MM.1S (cell line): ENCODE measurements around the gene NOB1.

Experiments
- EZH2 ChIP-seq: fragments of 300-600 bp; sonication (generic); optimal IDR thresholded peaks from 2 replicates; pipeline ENCODE3; 2017; ENCODE audit warnings: low read depth, mild to moderate bottlenecking, antibody characterized with exemption, low read length, mixed read lengths
- TF ChIP-seq, protein P1 (sequence below): fragments of 300-600 bp; sonication (generic); IDR thresholded peaks from 2 replicates; pipeline ENCODE4 v1.5.1; 2016; ENCODE audit warnings: antibody characterized with exemption, low read length, mixed read lengths

- TF ChIP-seq, protein P1, sequence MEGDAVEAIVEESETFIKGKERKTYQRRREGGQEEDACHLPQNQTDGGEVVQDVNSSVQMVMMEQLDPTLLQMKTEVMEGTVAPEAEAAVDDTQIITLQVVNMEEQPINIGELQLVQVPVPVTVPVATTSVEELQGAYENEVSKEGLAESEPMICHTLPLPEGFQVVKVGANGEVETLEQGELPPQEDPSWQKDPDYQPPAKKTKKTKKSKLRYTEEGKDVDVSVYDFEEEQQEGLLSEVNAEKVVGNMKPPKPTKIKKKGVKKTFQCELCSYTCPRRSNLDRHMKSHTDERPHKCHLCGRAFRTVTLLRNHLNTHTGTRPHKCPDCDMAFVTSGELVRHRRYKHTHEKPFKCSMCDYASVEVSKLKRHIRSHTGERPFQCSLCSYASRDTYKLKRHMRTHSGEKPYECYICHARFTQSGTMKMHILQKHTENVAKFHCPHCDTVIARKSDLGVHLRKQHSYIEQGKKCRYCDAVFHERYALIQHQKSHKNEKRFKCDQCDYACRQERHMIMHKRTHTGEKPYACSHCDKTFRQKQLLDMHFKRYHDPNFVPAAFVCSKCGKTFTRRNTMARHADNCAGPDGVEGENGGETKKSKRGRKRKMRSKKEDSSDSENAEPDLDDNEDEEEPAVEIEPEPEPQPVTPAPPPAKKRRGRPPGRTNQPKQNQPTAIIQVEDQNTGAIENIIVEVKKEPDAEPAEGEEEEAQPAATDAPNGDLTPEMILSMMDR: no peak
- no peak for TF ChIP-seq EZH2
Measured at GRCh38 chr16:69754143-69754468, 620 bp downstream of the NOB1 start.
